Measurements from ENCODE around the gene WDR37.

The WDR37 gene

DNA sequence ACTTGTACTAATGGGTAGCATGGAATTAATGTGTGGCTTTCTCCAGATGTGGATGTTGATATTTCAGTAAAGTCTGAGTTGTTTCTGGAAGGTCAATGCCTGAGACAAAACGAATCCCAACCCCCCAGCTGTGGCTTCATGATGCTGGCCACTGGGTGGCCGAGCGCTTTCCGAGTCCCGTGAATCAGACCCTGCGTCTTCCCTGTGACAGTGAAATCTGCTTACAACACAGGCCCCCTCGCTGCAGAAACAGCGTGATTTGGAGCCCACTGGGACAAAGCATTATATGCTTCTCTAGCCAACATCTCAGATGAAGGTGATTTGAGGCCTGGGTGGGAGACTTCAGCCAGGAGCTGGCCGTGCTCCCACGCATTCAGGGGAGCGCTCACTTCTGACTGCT, 124.7 kb downstream of the WDR37 start:
- H3K36me3 ChIP-seq (ENCODE audit: control insufficient read depth, insufficient read depth, low read length) = no peaks in the 10 kb centered on the region
- H3K27ac ChIP-seq (ENCODE audit: low read depth, low read length) = no peak overlapping the region
- no peaks in the 10 kb centered on the region for H3K9me3 ChIP-seq (ENCODE audit: control insufficient read depth, insufficient read depth, low read length)
- H3K27me3 ChIP-seq (ENCODE audit: control insufficient read depth, insufficient read depth, low read length) = no peaks in the 10 kb centered on the region
- H3K4me3 ChIP-seq (ENCODE audit: low read depth, low read length) = no peak overlapping the region
- H3K4me1 ChIP-seq (ENCODE audit: control insufficient read depth, insufficient read depth, low read length) = no peaks in the 10 kb centered on the region
- H3K9ac ChIP-seq (ENCODE audit: low read depth, low read length) = no peak overlapping the region
